PC-9 (cell line): ENCODE measurements around the gene TMEM89. TPM values are rescaled to one million over a fixed set of nuclear protein-coding genes. Genes with fewer than 3 reads are reported as not detected.

Source experiments
- BruUV-seq: library from RNA; stranded (reverse); fragments of 400-500 nt; replicated peaks from 2 replicates; lab custom pipeline; 2021; lab: Mats Ljungman, UMichigan
- CTCF ChIA-PET: fragments of 300-600 bp; sonication (Branson Sonifier 250); formaldehyde crosslinking; loops from one replicate; lab custom pipeline; 2022; ENCODE audit warnings: antibody characterized with exemption; lab: Charles Lee
- POLR2A ChIA-PET: fragments of 300-600 bp; sonication (Branson Sonifier 250); formaldehyde crosslinking; loops from one replicate; lab custom pipeline; 2022; ENCODE audit warnings: antibody characterized with exemption; ENCODE audit not compliant: unreplicated experiment; lab: Charles Lee
- DNase-seq, 2 experiments: peaks; one replicate each; pipeline versions ENCODE4 v3.0.0 to v3.0.0-alpha.2; 2015 to 2022; ENCODE audit warnings: mixed read lengths in 1 of 2
- H2AFZ ChIP-seq: fragments of 200-600 bp; sonication (generic); 2 replicates; pipeline ENCODE4 v1.8.1; 2017; ENCODE audit warnings: antibody characterized with exemption
- H3F3A ChIP-seq: fragments of 200-600 bp; sonication (generic); 2 replicates; pipeline ENCODE4 v1.8.1; 2017; ENCODE audit warnings: antibody characterized with exemption, mild to moderate bottlenecking, low read depth; ENCODE audit not compliant: insufficient read depth
- H3K27ac ChIP-seq: fragments of 200-600 bp; sonication (generic); 2 replicates; pipeline ENCODE4 v1.6.1; 2016; ENCODE audit warnings: mixed run types
- H3K27me3 ChIP-seq: fragments of 200-600 bp; sonication (generic); 2 replicates; pipeline ENCODE4 v1.6.1; 2016; ENCODE audit warnings: low read depth, mixed run types; ENCODE audit not compliant: insufficient read depth
- H3K36me3 ChIP-seq: fragments of 200-600 bp; sonication (generic); 2 replicates; pipeline ENCODE4 v1.6.1; 2016; ENCODE audit warnings: low read depth, mixed run types
- H3K4me1 ChIP-seq: fragments of 200-600 bp; sonication (generic); replicated peaks from 2 replicates; pipeline ENCODE4 v1.6.1; 2016; ENCODE audit warnings: mixed run types; ENCODE audit not compliant: insufficient read depth
- H3K4me2 ChIP-seq: fragments of 200-600 bp; sonication (generic); 2 replicates; pipeline ENCODE4 v1.6.1; 2017; ENCODE audit warnings: mixed run types
- H3K4me3 ChIP-seq: fragments of 200-600 bp; sonication (generic); 2 replicates; pipeline ENCODE4 v1.6.1; 2016; ENCODE audit warnings: mixed run types
- H3K79me2 ChIP-seq: fragments of 200-600 bp; sonication (generic); 2 replicates; pipeline ENCODE4 v1.6.1; 2017; ENCODE audit warnings: low read depth, mixed run types
- H3K9me2 ChIP-seq: fragments of 200-600 bp; sonication (generic); 2 replicates; pipeline ENCODE4 v1.8.1; 2017; ENCODE audit warnings: mild to moderate bottlenecking; ENCODE audit not compliant: insufficient read depth
- H3K9me3 ChIP-seq: fragments of 200-600 bp; sonication (generic); 2 replicates; pipeline ENCODE4 v1.8.1; 2016; ENCODE audit warnings: low read depth; ENCODE audit not compliant: insufficient read depth
- H4K20me1 ChIP-seq: fragments of 200-600 bp; sonication (generic); 2 replicates; pipeline ENCODE4 v1.8.1; 2017; ENCODE audit not compliant: insufficient read depth
- EZH2 ChIP-seq: fragments of 200-600 bp; sonication (generic); IDR thresholded peaks from 2 replicates; pipeline ENCODE4 v1.8.0; 2017; ENCODE audit warnings: antibody characterized with exemption, low read depth
- intact Hi-C: fragments of 100-400 bp; cut with micrococcal nuclease; formaldehyde crosslinking; loops from one replicate; pipeline ENCODE4 v1.10.0; 2022; ENCODE audit not compliant: unreplicated experiment
- total RNA-seq: library from RNA; stranded (reverse); gene quantifications from 2 replicates; pipeline ENCODE4 v1.2.3, GENCODE V29; 2021
- TF ChIP-seq, protein P1 (sequence below): fragments of 200-600 bp; sonication (generic); conservative IDR thresholded peaks from 2 replicates; pipeline ENCODE4 v1.6.1; 2017; ENCODE audit warnings: mixed run types, antibody characterized with exemption, mild to moderate bottlenecking, moderate library complexity

TMEM89 gene
- total RNA-seq, 1 experiment from 2014 or later, result not detected

GRCh38 chr3:48592519-48593087, 29.0 kb downstream of the TMEM89 start:
- no peaks in the 10 kb centered on the region for H3K27me3 ChIP-seq
- intact Hi-C loops, result no loop called here
- no peaks in the 10 kb centered on the region for H3K9me2 ChIP-seq
- peaks cover 16% of the 10 kb centered on the region for H3K79me2 ChIP-seq
- CTCF ChIA-PET, result no interaction called here
- H4K20me1 ChIP-seq, result no peaks in the 10 kb centered on the region
- BruUV-seq, result no TSS peak
- H2AFZ ChIP-seq, result no peak overlapping the region
- no peak for TF ChIP-seq EZH2
- TF ChIP-seq, protein P1, sequence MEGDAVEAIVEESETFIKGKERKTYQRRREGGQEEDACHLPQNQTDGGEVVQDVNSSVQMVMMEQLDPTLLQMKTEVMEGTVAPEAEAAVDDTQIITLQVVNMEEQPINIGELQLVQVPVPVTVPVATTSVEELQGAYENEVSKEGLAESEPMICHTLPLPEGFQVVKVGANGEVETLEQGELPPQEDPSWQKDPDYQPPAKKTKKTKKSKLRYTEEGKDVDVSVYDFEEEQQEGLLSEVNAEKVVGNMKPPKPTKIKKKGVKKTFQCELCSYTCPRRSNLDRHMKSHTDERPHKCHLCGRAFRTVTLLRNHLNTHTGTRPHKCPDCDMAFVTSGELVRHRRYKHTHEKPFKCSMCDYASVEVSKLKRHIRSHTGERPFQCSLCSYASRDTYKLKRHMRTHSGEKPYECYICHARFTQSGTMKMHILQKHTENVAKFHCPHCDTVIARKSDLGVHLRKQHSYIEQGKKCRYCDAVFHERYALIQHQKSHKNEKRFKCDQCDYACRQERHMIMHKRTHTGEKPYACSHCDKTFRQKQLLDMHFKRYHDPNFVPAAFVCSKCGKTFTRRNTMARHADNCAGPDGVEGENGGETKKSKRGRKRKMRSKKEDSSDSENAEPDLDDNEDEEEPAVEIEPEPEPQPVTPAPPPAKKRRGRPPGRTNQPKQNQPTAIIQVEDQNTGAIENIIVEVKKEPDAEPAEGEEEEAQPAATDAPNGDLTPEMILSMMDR, result no peak
- DNase-seq, result no peak
- H3K36me3 ChIP-seq, result no peaks in the 10 kb centered on the region
- H3K4me3 ChIP-seq, result no peak overlapping the region
- H3K9me3 ChIP-seq, result no peaks in the 10 kb centered on the region
- no peak overlapping the region for H3K4me2 ChIP-seq
- peaks cover 32% of the 10 kb centered on the region for H3K4me1 ChIP-seq
- H3K27ac ChIP-seq, result no peak overlapping the region
- POLR2A ChIA-PET, result no interaction called here
- peaks cover 11% of the 10 kb centered on the region for H3F3A ChIP-seq

DNA sequence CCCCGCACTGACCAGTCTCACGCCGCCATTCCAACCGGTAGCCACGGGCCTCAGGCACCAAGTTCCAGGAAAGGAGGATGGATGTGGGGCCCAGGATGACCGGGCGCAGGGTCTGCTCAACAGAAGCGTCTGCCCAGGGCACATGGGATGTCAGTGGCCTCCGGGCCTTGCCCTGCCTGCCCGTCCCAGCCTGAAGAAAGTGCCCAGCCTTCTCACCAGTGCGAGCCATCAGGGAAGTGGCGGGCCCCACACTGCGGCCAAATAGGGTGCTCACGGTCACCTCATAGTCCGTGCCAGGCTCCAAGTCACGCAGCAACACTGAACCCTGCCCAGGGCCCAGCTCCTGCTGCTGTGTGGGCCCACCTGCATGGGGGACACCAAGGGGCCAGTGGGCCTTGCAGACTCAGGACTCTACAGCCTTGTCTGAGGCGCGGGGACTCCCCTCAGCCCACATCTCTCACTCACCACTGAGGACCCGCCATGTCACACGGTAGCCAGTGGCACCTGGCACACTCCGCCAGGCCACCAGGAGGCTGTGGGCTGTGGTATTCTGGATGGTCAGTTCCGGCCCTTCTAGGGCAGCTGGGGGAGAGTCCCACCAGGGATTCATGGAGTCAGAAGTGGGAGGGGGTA, 29.6 kb downstream of the TMEM89 start:
- no peaks in the 10 kb centered on the region for H3K9me3 ChIP-seq
- H3K9me2 ChIP-seq, result no peaks in the 10 kb centered on the region
- no peak for DNase-seq
- POLR2A ChIA-PET, result no interaction called here
- no peaks in the 10 kb centered on the region for H3K27me3 ChIP-seq
- H4K20me1 ChIP-seq, result no peaks in the 10 kb centered on the region
- no peak overlapping the region for H2AFZ ChIP-seq
- CTCF ChIA-PET, result no interaction called here
- intact Hi-C loops, result no loop called here
- no peak overlapping the region for H3K27ac ChIP-seq
- H3F3A ChIP-seq, result peaks cover 10% of the 10 kb centered on the region
- no peak for TF ChIP-seq EZH2
- TF ChIP-seq, protein P1, result no peak
- no peak overlapping the region for H3K4me3 ChIP-seq
- peaks cover 16% of the 10 kb centered on the region for H3K79me2 ChIP-seq
- H3K36me3 ChIP-seq, result no peaks in the 10 kb centered on the region
- BruUV-seq, result no TSS peak
- peaks cover 26% of the 10 kb centered on the region for H3K4me1 ChIP-seq
- H3K4me2 ChIP-seq, result no peak overlapping the region

- H3K36me3 ChIP-seq, result no peaks in the 10 kb centered on the region
- no peaks in the 10 kb centered on the region for H3K27me3 ChIP-seq
- H3K4me3 ChIP-seq, result no peak overlapping the region
- peaks cover 20% of the 10 kb centered on the region for H3K4me1 ChIP-seq
- H3K9me3 ChIP-seq, result no peaks in the 10 kb centered on the region
- CTCF ChIA-PET, result no interaction called here
- TF ChIP-seq EZH2, result no peak
- TF ChIP-seq, protein P1, result no peak
- DNase-seq, result no peak
- no TSS peak for BruUV-seq
- no peaks in the 10 kb centered on the region for H3K9me2 ChIP-seq
- no peak overlapping the region for H3K27ac ChIP-seq
- H3F3A ChIP-seq, result peaks cover 8% of the 10 kb centered on the region
- no peak overlapping the region for H3K4me2 ChIP-seq
- POLR2A ChIA-PET, result no interaction called here
- H2AFZ ChIP-seq, result no peak overlapping the region
- intact Hi-C loops, result no loop called here
- H3K79me2 ChIP-seq, result peaks cover 16% of the 10 kb centered on the region
- no peaks in the 10 kb centered on the region for H4K20me1 ChIP-seq
These were observed 30.1 kb downstream of the TMEM89 start for GRCh38 chr3:48591436-48591835.
